GM23248 (cell line): ENCODE measurements around the gene SMARCB1. TPM values are rescaled to one million over a fixed set of nuclear protein-coding genes. Genes with fewer than 3 reads are reported as not detected.

Experiments used
- DNase-seq: peaks from one replicate; pipeline ENCODE4 v3.0.0-alpha.2; 2015
- H2AFZ ChIP-seq: fragments of 200-600 bp; sonication (generic); 2 replicates; pipeline ENCODE4 v1.6.1; 2016; ENCODE audit warnings: antibody characterized with exemption
- H3F3A ChIP-seq: fragments of 200-600 bp; sonication (generic); 2 replicates; pipeline ENCODE4 v1.6.1; 2016; ENCODE audit warnings: mild to moderate bottlenecking, antibody characterized with exemption, mixed run types; ENCODE audit not compliant: insufficient read depth
- H3K27ac ChIP-seq: fragments of 200-600 bp; sonication (generic); 2 replicates; pipeline ENCODE4 v1.5.1; 2016; ENCODE audit warnings: mild to moderate bottlenecking
- H3K27me3 ChIP-seq: fragments of 200-600 bp; sonication (generic); replicated peaks from 2 replicates; pipeline ENCODE4 v1.6.1; 2016; ENCODE audit warnings: mild to moderate bottlenecking; ENCODE audit not compliant: insufficient read depth
- H3K36me3 ChIP-seq: fragments of 200-600 bp; sonication (generic); 2 replicates; pipeline ENCODE4 v1.6.1; 2016; ENCODE audit warnings: low read depth, mild to moderate bottlenecking
- H3K4me1 ChIP-seq: fragments of 200-600 bp; sonication (generic); 2 replicates; pipeline ENCODE4 v1.6.1; 2016; ENCODE audit warnings: mild to moderate bottlenecking; ENCODE audit not compliant: insufficient read depth
- H3K4me2 ChIP-seq: fragments of 200-600 bp; sonication (generic); one replicate; pipeline ENCODE4 v1.6.1; 2016; ENCODE audit warnings: mild to moderate bottlenecking; ENCODE audit not compliant: unreplicated experiment
- H3K4me3 ChIP-seq: fragments of 200-600 bp; sonication (generic); 2 replicates; pipeline ENCODE4 v1.5.1; 2016; ENCODE audit warnings: mild to moderate bottlenecking
- H3K79me2 ChIP-seq: fragments of 200-600 bp; sonication (generic); 2 replicates; pipeline ENCODE4 v1.6.1; 2016; ENCODE audit warnings: mild to moderate bottlenecking; ENCODE audit not compliant: insufficient read depth
- H3K9ac ChIP-seq: fragments of 200-600 bp; sonication (generic); 2 replicates; pipeline ENCODE4 v1.6.1; 2016; ENCODE audit warnings: mild to moderate bottlenecking
- H3K9me2 ChIP-seq: fragments of 200-600 bp; sonication (generic); 2 replicates; pipeline ENCODE4 v1.6.1; 2016; ENCODE audit warnings: mixed run types, mild to moderate bottlenecking, moderate library complexity; ENCODE audit not compliant: insufficient read depth
- H3K9me3 ChIP-seq: fragments of 200-600 bp; sonication (generic); one replicate; pipeline ENCODE4 v1.6.1; 2017; ENCODE audit warnings: low read depth
- H4K20me1 ChIP-seq: fragments of 200-600 bp; sonication (generic); 2 replicates; pipeline ENCODE4 v1.6.0; 2016; ENCODE audit not compliant: insufficient read depth
- EZH2 ChIP-seq: fragments of 200-600 bp; sonication (generic); IDR thresholded peaks from 2 replicates; pipeline ENCODE4 v1.6.1; 2018; ENCODE audit warnings: antibody characterized with exemption, mild to moderate bottlenecking; ENCODE audit not compliant: insufficient read depth, poor library complexity, severe bottlenecking
- EZH2phosphoT487 ChIP-seq: fragments of 200-600 bp; sonication (generic); IDR thresholded peaks from 2 replicates; pipeline ENCODE4 v1.6.1; 2018; ENCODE audit warnings: antibody characterized with exemption, moderate library complexity, mild to moderate bottlenecking, low read depth; ENCODE audit not compliant: insufficient read depth
- WGBS, 2 experiments: methylation state at CpG; one replicate each; pipeline ENCODE4 v1.1.6; 2015 to 2017; ENCODE audit warnings: low lambda C conversion rate in 2 of 2, low coverage in 1 of 2; ENCODE audit errors: missing lambda C conversion rate in 2 of 2; 5-methylcytosine and 5-hydroxymethylcytosine counted together
- in situ Hi-C: fragments of 300-500 bp; cut with MboI; formaldehyde crosslinking; loops from 2 replicates; pipeline ENCODE4 v1.15.0; 2020
- polyA plus RNA-seq: library from polyadenylated mRNA; unstranded; fragments of >200 nt; fragmentation: Nextera tagmentation; extraction: Ambion mirVana; gene quantifications from 2 replicates; pipeline ENCODE4 v1.2.1, GENCODE V29; 2016
- total RNA-seq: library from RNA; depleted of rRNA; stranded (reverse); fragments of >200 nt; shearing (Covaris generic); gene quantifications from 2 replicates; pipeline ENCODE4 v1.2.3, GENCODE V29; 2014

The SMARCB1 gene
- total and polyA plus RNA-seq, 2 experiments from 2014 or later: 63.9 to 85.2 TPM

- in situ Hi-C loops: no loop called here
- Histone ChIP-seq H3K36me3 (no peaks in the 10 kb centered on the region), H3K27ac (no peak overlapping the region), H3K9me3 (no peaks in the 10 kb centered on the region), H2AFZ (no peak overlapping the region), H3F3A (peaks cover 15% of the 10 kb centered on the region), H3K79me2 (peaks cover 20% of the 10 kb centered on the region), H3K9ac (no peak overlapping the region), H4K20me1 (no peaks in the 10 kb centered on the region), H3K9me2 (no peaks in the 10 kb centered on the region), H3K4me2 (no peak overlapping the region), H3K4me3 (no peak overlapping the region), H3K27me3 (no peaks in the 10 kb centered on the region), H3K4me1 (peaks cover 9% of the 10 kb centered on the region)
- no peak for DNase-seq
- TF ChIP-seq EZH2phosphoT487 (no peak), EZH2 (no peak)
- WGBS, 2 experiments: 76 to 80% methylated on average over 10 to 13 of the region's 13 CpGs
These were observed 47.1 kb downstream of the SMARCB1 start for GRCh38 chr22:23833911-23834317.

- H3K27ac ChIP-seq: no peak overlapping the region
- WGBS, 2 experiments: 51 to 55% methylated on average over 3 of the region's 3 CpGs
These were observed 47.6 kb downstream of the SMARCB1 start for GRCh38 chr22:23834406-23834792.

GRCh38 chr22:23834793-23835483 lies 48.2 kb downstream of the SMARCB1 start:
- Histone ChIP-seq H3K4me1 (peaks cover 5% of the 10 kb centered on the region), H3F3A (peaks cover 5% of the 10 kb centered on the region), H3K9me2 (no peaks in the 10 kb centered on the region), H3K27ac (no peak overlapping the region), H3K36me3 (no peaks in the 10 kb centered on the region), H2AFZ (no peak overlapping the region), H3K27me3 (no peaks in the 10 kb centered on the region), H3K9me3 (no peaks in the 10 kb centered on the region), H3K9ac (no peak overlapping the region), H3K4me3 (no peak overlapping the region), H3K4me2 (no peak overlapping the region), H4K20me1 (no peaks in the 10 kb centered on the region), H3K79me2 (peaks cover 20% of the 10 kb centered on the region)
- in situ Hi-C loops: no loop called here
- 80 to 82% methylated on average over 10 of the region's 10 CpGs for WGBS, 2 experiments
- DNase-seq: no peak
- no peak for TF ChIP-seq EZH2
- TF ChIP-seq EZH2phosphoT487: no peak

More at GRCh38 chr22:23834406-23834792, 47.6 kb downstream of the SMARCB1 start:
- no peak overlapping the region for H3K9ac ChIP-seq
- no peak overlapping the region for H2AFZ ChIP-seq
- no peaks in the 10 kb centered on the region for H3K9me2 ChIP-seq
- DNase-seq: no peak
- no peaks in the 10 kb centered on the region for H3K27me3 ChIP-seq
- peaks cover 20% of the 10 kb centered on the region for H3K79me2 ChIP-seq
- no peaks in the 10 kb centered on the region for H3K9me3 ChIP-seq
- no peak overlapping the region for H3K4me3 ChIP-seq
- peaks cover 11% of the 10 kb centered on the region for H3F3A ChIP-seq
- no peaks in the 10 kb centered on the region for H3K36me3 ChIP-seq
- no peak overlapping the region for H3K4me2 ChIP-seq
- no peak for TF ChIP-seq EZH2phosphoT487
- no peak for TF ChIP-seq EZH2
- H4K20me1 ChIP-seq: no peaks in the 10 kb centered on the region
- in situ Hi-C loops: no loop called here
- peaks cover 9% of the 10 kb centered on the region for H3K4me1 ChIP-seq

GRCh38 chr22:23835484-23836144 lies 48.8 kb downstream of the SMARCB1 start:
- no peak overlapping the region for H3K27ac ChIP-seq
- TF ChIP-seq EZH2phosphoT487: no peak
- TF ChIP-seq EZH2: no peak
- no peak for DNase-seq
- H4K20me1 ChIP-seq: no peaks in the 10 kb centered on the region
- no peaks in the 10 kb centered on the region for H3K4me1 ChIP-seq
- in situ Hi-C loops: no loop called here
- H3K4me2 ChIP-seq: no peak overlapping the region
- H3F3A ChIP-seq: no peaks in the 10 kb centered on the region
- H3K9me3 ChIP-seq: no peaks in the 10 kb centered on the region
- H3K9ac ChIP-seq: no peak overlapping the region
- 74 to 79% methylated on average over 11 of the region's 11 CpGs for WGBS, 2 experiments
- no peaks in the 10 kb centered on the region for H3K9me2 ChIP-seq
- no peak overlapping the region for H2AFZ ChIP-seq
- H3K4me3 ChIP-seq: no peak overlapping the region
- peaks cover 20% of the 10 kb centered on the region for H3K79me2 ChIP-seq
- H3K27me3 ChIP-seq: no peaks in the 10 kb centered on the region
- no peaks in the 10 kb centered on the region for H3K36me3 ChIP-seq
